ENCODE results near the gene PTPRE. TPM values are rescaled to one million over a fixed set of nuclear protein-coding genes. Genes with fewer than 3 reads are reported as not detected.

The PTPRE gene
- total RNA-seq, 1 experiment from 2014 or later = 0.70 TPM

DNA sequence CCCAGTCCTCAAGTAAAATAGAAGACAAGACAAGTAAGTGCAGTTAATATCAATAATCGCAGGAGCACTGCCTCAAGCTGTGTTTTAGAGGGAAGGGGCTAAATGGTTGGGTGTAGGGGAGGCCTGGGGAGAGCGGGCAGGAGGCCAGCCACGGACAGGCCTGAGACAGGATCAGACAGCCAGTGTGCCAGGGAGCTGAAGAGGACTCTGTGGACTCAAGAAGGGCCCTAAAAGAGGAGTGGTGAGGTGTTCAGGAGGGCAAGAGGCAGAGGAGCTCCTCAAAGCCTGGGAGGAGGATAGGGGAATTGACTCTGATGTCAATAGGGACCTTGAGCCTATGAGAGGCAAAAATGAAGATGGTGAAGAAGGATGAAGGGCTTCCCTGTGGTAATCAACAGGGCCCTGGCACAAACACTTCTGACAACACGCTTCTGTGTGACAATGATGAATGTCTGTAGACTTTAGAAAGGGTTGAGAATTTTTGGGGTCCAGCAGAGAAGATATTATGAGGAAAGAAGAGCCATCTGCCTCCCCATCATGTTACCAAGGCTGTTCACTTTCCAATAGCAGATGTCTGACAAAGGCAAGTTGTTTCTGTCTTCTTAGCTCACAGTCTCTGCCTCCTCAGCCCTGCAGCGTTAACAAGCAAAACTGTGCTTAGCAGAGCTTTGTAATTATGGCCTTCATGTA lies 2.4 kb upstream of the PTPRE start:
- Histone ChIP-seq H4K91ac (ENCODE audit: insufficient read length, low read depth, low read length) (no peak overlapping the region), H3K4me1 (ENCODE audit: insufficient read depth, low read length) (no peaks in the 10 kb centered on the region), H3K18ac (ENCODE audit: insufficient read length, low read depth, low read length) (no peak overlapping the region), H3K14ac (ENCODE audit: insufficient read depth, low read length) (no peak overlapping the region), H4K8ac (replicated peaks; ENCODE audit: insufficient read length, low read depth, low read length) (no peak overlapping the region), H3K79me2 (ENCODE audit: insufficient read depth, low read length) (no peaks in the 10 kb centered on the region), H4K5ac (ENCODE audit: insufficient read length, low read depth, low read length) (no peak overlapping the region), H3K4me2 (ENCODE audit: insufficient read depth, insufficient read length, low read length) (no peak overlapping the region), H2BK20ac (ENCODE audit: low read depth, low read length, poor library complexity, severe bottlenecking) (no peak overlapping the region), H2BK120ac (ENCODE audit: low read depth, low read length, poor library complexity, severe bottlenecking) (no peak overlapping the region), H2AFZ (ENCODE audit: low read length) (no peak overlapping the region), H3K56ac (ENCODE audit: insufficient read length, low read depth, low read length) (no peak overlapping the region), H3K4ac (ENCODE audit: low read depth, low read length) (no peak overlapping the region), H2BK5ac (ENCODE audit: insufficient read length, low read length) (no peak overlapping the region), H3K23me2 (ENCODE audit: insufficient read length, low read depth, low read length, poor library complexity, severe bottlenecking) (no peaks in the 10 kb centered on the region), H3K27me3 (ENCODE audit: insufficient read depth, low read length) (no peaks in the 10 kb centered on the region; the same call in 1 of the 2 replicates), H3K27ac (ENCODE audit: insufficient read length, low read depth, low read length) (no peak overlapping the region), H3K9me3 (ENCODE audit: control insufficient read depth, low read depth, low read length) (no peaks in the 10 kb centered on the region), H3T11ph (ENCODE audit: low read length) (no peak overlapping the region), H2BK15ac (ENCODE audit: low read depth, low read length) (no peak overlapping the region), H2BK12ac (ENCODE audit: insufficient read length, low read depth, low read length) (no peak overlapping the region), H3K23ac (ENCODE audit: insufficient read length, low read depth, low read length) (no peak overlapping the region), H3K79me1 (ENCODE audit: insufficient read depth, low read depth, low read length, poor library complexity, severe bottlenecking) (no peaks in the 10 kb centered on the region), H2AK5ac (ENCODE audit: insufficient read length, low read length) (no peak overlapping the region), H3K9ac (ENCODE audit: extremely low read depth, insufficient read length, low read length) (no peak overlapping the region), H4K20me1 (ENCODE audit: control insufficient read depth, insufficient read depth, insufficient read length) (no peaks in the 10 kb centered on the region)
- no peak for TF ChIP-seq CTCF (conservative IDR thresholded peaks at IDR 0.05)
- Mint-ChIP-seq H3K27ac (no peak overlapping the region), H3K36me3 (ENCODE audit: insufficient read depth in 1 of 3, low read depth in 3 of 3) (no peaks in the 10 kb centered on the region), H3K4me3 (no peak overlapping the region), H3K4me1 (peaks cover 3 to 4% of the 10 kb centered on the region in 2 experiments; a peak in 2 of 4 replicates), H3K27me3 (ENCODE audit: low read depth) (peaks cover 40% of the 10 kb centered on the region), H3K9me3 (no peaks in the 10 kb centered on the region; a peak in 1 of 5 replicates)
- DNase-seq = no peak
- WGBS (ENCODE audit: extremely low coverage, insufficient read length, low lambda C conversion rate) = no CpG with 5 or more reads among the region's 5 CpGs

Measured in H9 (cell line).